ENCODE data around the gene SERPINA1. TPM values are rescaled to one million over a fixed set of nuclear protein-coding genes. Genes with fewer than 3 reads are reported as not detected.

The SERPINA1 gene
- total RNA-seq, 1 experiment from 2014 or later: not detected

DNA sequence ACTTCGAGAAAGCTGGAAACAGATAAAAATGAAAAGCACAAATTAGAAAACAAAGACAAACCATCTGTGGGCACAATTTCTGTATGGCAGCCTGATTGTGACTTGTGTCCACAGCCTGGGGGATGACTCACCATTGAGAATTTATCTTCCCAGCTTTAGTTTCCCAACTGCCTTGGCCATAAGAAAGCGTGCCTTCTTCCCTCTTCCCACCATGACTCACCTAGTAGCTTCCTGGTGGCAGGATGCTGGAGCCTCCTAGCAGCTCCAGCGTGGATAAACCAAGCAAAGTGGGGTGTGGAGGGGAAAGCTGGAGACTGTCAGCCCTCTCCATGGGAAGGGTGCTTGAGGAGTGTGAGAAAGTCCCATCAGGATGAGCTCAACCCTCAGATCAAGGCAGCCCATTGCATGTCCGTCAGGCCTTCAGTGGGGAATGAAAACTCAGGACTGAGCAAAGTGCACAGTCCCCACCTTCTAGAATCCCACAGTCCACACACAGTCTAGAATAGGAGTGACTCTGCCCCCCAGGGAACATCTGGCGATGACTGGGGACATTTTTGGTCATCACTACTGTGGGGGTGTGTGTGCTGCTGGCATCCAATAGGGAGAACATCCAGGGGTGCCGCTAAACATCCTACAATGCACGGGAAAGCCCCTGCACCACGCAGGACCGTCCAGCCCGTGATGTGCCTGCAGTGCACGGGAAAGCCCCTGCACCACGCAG is 42.9 kb downstream of the SERPINA1 start:
- DNase-seq: no peak
- Histone ChIP-seq H3F3A (ENCODE audit: insufficient read depth, low read depth) (no peaks in the 10 kb centered on the region), H3K4me1 (replicated peaks; ENCODE audit: insufficient read depth) (no peaks in the 10 kb centered on the region), H4K20me1 (ENCODE audit: insufficient read depth) (no peaks in the 10 kb centered on the region), H3K27me3 (ENCODE audit: insufficient read depth, low read depth) (no peaks in the 10 kb centered on the region), H2AFZ (no peak overlapping the region), H3K9me2 (ENCODE audit: insufficient read depth) (no peaks in the 10 kb centered on the region), H3K4me3 (no peak overlapping the region), H3K27ac (no peak overlapping the region), H3K79me2 (ENCODE audit: low read depth) (no peaks in the 10 kb centered on the region), H3K9me3 (ENCODE audit: insufficient read depth, low read depth) (no peaks in the 10 kb centered on the region), H3K4me2 (no peak overlapping the region), H3K36me3 (ENCODE audit: low read depth) (no peaks in the 10 kb centered on the region)
- CTCF ChIA-PET: no interaction called here
- TF ChIP-seq, protein P1, sequence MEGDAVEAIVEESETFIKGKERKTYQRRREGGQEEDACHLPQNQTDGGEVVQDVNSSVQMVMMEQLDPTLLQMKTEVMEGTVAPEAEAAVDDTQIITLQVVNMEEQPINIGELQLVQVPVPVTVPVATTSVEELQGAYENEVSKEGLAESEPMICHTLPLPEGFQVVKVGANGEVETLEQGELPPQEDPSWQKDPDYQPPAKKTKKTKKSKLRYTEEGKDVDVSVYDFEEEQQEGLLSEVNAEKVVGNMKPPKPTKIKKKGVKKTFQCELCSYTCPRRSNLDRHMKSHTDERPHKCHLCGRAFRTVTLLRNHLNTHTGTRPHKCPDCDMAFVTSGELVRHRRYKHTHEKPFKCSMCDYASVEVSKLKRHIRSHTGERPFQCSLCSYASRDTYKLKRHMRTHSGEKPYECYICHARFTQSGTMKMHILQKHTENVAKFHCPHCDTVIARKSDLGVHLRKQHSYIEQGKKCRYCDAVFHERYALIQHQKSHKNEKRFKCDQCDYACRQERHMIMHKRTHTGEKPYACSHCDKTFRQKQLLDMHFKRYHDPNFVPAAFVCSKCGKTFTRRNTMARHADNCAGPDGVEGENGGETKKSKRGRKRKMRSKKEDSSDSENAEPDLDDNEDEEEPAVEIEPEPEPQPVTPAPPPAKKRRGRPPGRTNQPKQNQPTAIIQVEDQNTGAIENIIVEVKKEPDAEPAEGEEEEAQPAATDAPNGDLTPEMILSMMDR (conservative IDR thresholded peaks at IDR 0.05): no peak
- TF ChIP-seq EZH2 (IDR thresholded peaks at IDR 0.05; ENCODE audit: low read depth): no peak
- POLR2A ChIA-PET (ENCODE audit: unreplicated experiment): no interaction called here
- intact Hi-C loops (cut with micrococcal nuclease; ENCODE audit: unreplicated experiment): no loop called here
- no TSS peak for BruUV-seq (replicated peaks)

DNA sequence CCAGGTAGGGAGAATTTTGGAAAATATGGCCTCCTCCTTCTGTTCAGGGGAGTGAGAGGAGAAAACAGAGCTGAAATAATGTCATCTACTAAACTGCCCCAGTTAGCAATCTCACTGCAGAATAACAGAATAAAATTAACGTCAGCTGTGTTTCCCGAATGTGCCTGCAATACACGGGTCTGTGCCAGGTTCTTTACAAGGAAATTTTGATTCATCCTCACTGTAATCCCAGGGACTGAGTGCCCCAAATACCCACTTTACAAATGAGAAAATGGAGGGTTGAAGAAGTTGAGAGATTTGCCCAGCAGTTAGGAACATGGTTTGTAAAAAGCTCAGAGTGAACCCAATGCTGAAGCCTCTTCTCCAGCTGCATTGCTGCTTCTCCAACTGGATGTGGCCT is 44.0 kb downstream of the SERPINA1 start:
- POLR2A ChIA-PET (ENCODE audit: unreplicated experiment): no interaction called here
- Histone ChIP-seq H2AFZ (no peak overlapping the region), H3K9me2 (ENCODE audit: insufficient read depth) (no peaks in the 10 kb centered on the region), H3K27me3 (ENCODE audit: insufficient read depth, low read depth) (no peaks in the 10 kb centered on the region), H3K4me2 (no peak overlapping the region), H3K36me3 (ENCODE audit: low read depth) (no peaks in the 10 kb centered on the region), H3K27ac (no peak overlapping the region), H3K4me3 (no peak overlapping the region), H3F3A (ENCODE audit: insufficient read depth, low read depth) (no peaks in the 10 kb centered on the region), H3K79me2 (ENCODE audit: low read depth) (no peaks in the 10 kb centered on the region), H3K4me1 (replicated peaks; ENCODE audit: insufficient read depth) (no peaks in the 10 kb centered on the region), H4K20me1 (ENCODE audit: insufficient read depth) (no peaks in the 10 kb centered on the region), H3K9me3 (ENCODE audit: insufficient read depth, low read depth) (no peaks in the 10 kb centered on the region)
- no TSS peak for BruUV-seq (replicated peaks)
- DNase-seq: no peak
- intact Hi-C loops (cut with micrococcal nuclease; ENCODE audit: unreplicated experiment): no loop called here
- CTCF ChIA-PET: interaction anchor here (0.7 kb wide), 1 partner anchor 303 kb away, joined by 3 read pairs; no protein-coding TSS in a partner anchor
- TF ChIP-seq EZH2 (IDR thresholded peaks at IDR 0.05; ENCODE audit: low read depth): no peak
- TF ChIP-seq, protein P1 (conservative IDR thresholded peaks at IDR 0.05): no peak

DNA sequence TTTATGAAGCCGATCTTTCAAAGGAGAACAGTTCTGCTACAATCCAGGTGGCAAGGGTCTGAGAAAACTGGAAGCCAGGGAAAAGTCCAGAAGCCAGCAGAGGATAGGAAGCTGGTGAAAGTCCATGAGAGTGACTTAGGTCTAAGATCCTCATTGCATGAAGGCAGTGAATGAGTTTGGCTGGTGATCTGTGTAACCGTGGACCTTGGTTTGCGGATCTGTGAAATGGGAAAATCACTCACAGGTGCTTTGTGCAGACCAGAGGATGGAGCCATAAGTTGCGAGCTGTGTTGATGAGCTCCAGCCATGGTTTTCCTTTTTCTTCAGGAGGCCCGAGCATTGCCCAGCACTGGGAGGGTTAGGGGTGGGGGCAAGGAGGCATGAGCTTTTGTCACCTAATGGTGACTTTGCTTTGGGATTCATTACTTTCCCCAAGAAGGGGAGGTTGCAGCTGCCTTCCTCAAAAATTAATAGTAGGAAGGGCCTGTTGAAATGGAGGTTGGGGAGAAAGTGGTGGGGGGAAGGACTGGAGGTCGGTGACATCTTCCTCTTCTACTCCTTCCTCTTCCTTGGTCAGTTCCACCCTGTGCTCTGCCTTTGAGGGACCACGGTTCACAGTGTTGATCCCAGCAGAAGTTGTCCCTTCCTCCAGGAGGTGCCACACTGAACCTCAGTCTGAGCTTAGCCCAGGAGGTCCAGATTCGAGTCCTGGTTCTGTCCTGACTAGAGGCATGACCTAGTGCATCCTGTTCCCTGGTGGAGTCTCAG is 45.0 kb downstream of the SERPINA1 start:
- POLR2A ChIA-PET (ENCODE audit: unreplicated experiment): no interaction called here
- Histone ChIP-seq H3K36me3 (ENCODE audit: low read depth) (no peaks in the 10 kb centered on the region), H3K4me3 (no peak overlapping the region), H3K79me2 (ENCODE audit: low read depth) (no peaks in the 10 kb centered on the region), H3F3A (ENCODE audit: insufficient read depth, low read depth) (no peaks in the 10 kb centered on the region), H3K27me3 (ENCODE audit: insufficient read depth, low read depth) (no peaks in the 10 kb centered on the region), H3K4me1 (replicated peaks; ENCODE audit: insufficient read depth) (no peaks in the 10 kb centered on the region), H3K4me2 (no peak overlapping the region), H2AFZ (no peak overlapping the region), H4K20me1 (ENCODE audit: insufficient read depth) (no peaks in the 10 kb centered on the region), H3K27ac (no peak overlapping the region), H3K9me3 (ENCODE audit: insufficient read depth, low read depth) (no peaks in the 10 kb centered on the region), H3K9me2 (ENCODE audit: insufficient read depth) (no peaks in the 10 kb centered on the region)
- no peak for TF ChIP-seq EZH2 (IDR thresholded peaks at IDR 0.05; ENCODE audit: low read depth)
- TF ChIP-seq, protein P1 (conservative IDR thresholded peaks at IDR 0.05): no peak
- BruUV-seq (replicated peaks): no TSS peak
- no peak for DNase-seq
- CTCF ChIA-PET: no interaction called here
- intact Hi-C loops (cut with micrococcal nuclease; ENCODE audit: unreplicated experiment): no loop called here

Data from PC-9 (cell line).